Parathyroid adenoma (tissue), 2 donors: ENCODE data around the gene SERPINE1.

Source experiments
- H2AFZ ChIP-seq: fragments of 300-600 bp; sonication (generic); one replicate; pipeline ENCODE4 v1.7.0; 2017; ENCODE audit warnings: antibody characterized with exemption, mild to moderate bottlenecking
- H3K27ac ChIP-seq: fragments of 300-600 bp; sonication (generic); one replicate; pipeline ENCODE4 v1.7.0; 2017
- H3K27me3 ChIP-seq: fragments of 300-600 bp; sonication (generic); one replicate; pipeline ENCODE4 v1.7.0; 2017; ENCODE audit warnings: low read length; ENCODE audit not compliant: control insufficient read depth, insufficient read depth
- H3K36me3 ChIP-seq: fragments of 300-600 bp; sonication (generic); one replicate; pipeline ENCODE4 v1.7.0; 2017; ENCODE audit warnings: low read length; ENCODE audit not compliant: control insufficient read depth, insufficient read depth
- H3K4me1 ChIP-seq: fragments of 300-600 bp; sonication (generic); one replicate; pipeline ENCODE4 v1.7.0; 2017; ENCODE audit warnings: control low read depth
- H3K4me2 ChIP-seq: fragments of 300-600 bp; sonication (generic); one replicate; pipeline ENCODE4 v1.7.0; 2017; ENCODE audit warnings: low read length
- H3K4me3 ChIP-seq: fragments of 300-600 bp; sonication (generic); one replicate; pipeline ENCODE4 v1.7.0; 2017; ENCODE audit warnings: low read depth, low read length
- H3K79me2 ChIP-seq: fragments of 300-600 bp; sonication (generic); one replicate; pipeline ENCODE4 v1.7.0; 2017; ENCODE audit warnings: control low read depth
- H3K9ac ChIP-seq: fragments of 300-600 bp; sonication (generic); one replicate; pipeline ENCODE4 v1.7.0; 2017; ENCODE audit warnings: mild to moderate bottlenecking
- H3K9me3 ChIP-seq: fragments of 300-600 bp; sonication (generic); one replicate; pipeline ENCODE4 v1.7.0; 2017; ENCODE audit warnings: low read length; ENCODE audit not compliant: control insufficient read depth
- CTCF ChIP-seq: fragments of 300-600 bp; sonication (generic); IDR thresholded peaks from one replicate; pipeline ENCODE4 v1.7.0; 2017; ENCODE audit warnings: antibody characterized with exemption, mild to moderate bottlenecking
- donor health status: primary hyperparathyroidism.

The SERPINE1 gene

GRCh38 chr7:101185258-101185839, 58.4 kb downstream of the SERPINE1 start:
- H3K9me3 ChIP-seq = no peaks in the 10 kb centered on the region
- no peak for TF ChIP-seq CTCF
- H3K4me2 ChIP-seq = no peak overlapping the region
- no peaks in the 10 kb centered on the region for H3K27me3 ChIP-seq
- H3K9ac ChIP-seq = no peak overlapping the region
- no peak overlapping the region for H3K27ac ChIP-seq
- no peaks in the 10 kb centered on the region for H3K36me3 ChIP-seq
- no peaks in the 10 kb centered on the region for H3K79me2 ChIP-seq
- H3K4me3 ChIP-seq = no peak overlapping the region
- no peak overlapping the region for H2AFZ ChIP-seq
- H3K4me1 ChIP-seq = no peaks in the 10 kb centered on the region

- H3K36me3 ChIP-seq = no peaks in the 10 kb centered on the region
- H3K79me2 ChIP-seq = no peaks in the 10 kb centered on the region
- no peaks in the 10 kb centered on the region for H3K4me1 ChIP-seq
- H3K4me2 ChIP-seq = no peak overlapping the region
- H3K9ac ChIP-seq = no peak overlapping the region
- H3K4me3 ChIP-seq = no peak overlapping the region
- H3K27me3 ChIP-seq = no peaks in the 10 kb centered on the region
- no peak for TF ChIP-seq CTCF
- H3K9me3 ChIP-seq = no peaks in the 10 kb centered on the region
- H3K27ac ChIP-seq = no peak overlapping the region
- no peak overlapping the region for H2AFZ ChIP-seq
Measured at GRCh38 chr7:101186194-101186593, 59.3 kb downstream of the SERPINE1 start.

- Histone ChIP-seq H3K27me3 (no peaks in the 10 kb centered on the region), H3K9ac (no peak overlapping the region), H3K27ac (no peak overlapping the region), H3K4me1 (no peaks in the 10 kb centered on the region), H3K4me2 (no peak overlapping the region), H3K79me2 (no peaks in the 10 kb centered on the region), H3K36me3 (no peaks in the 10 kb centered on the region), H3K9me3 (no peaks in the 10 kb centered on the region), H2AFZ (no peak overlapping the region), H3K4me3 (no peak overlapping the region)
- no peak for TF ChIP-seq CTCF
Measured at GRCh38 chr7:101186844-101187428, 60.0 kb downstream of the SERPINE1 start.
